Measurements from ENCODE around the gene SSTR5.

SSTR5 gene

GRCh38 chr16:1054660-1055556, 17.6 kb upstream of the SSTR5 start:
- Mint-ChIP-seq H3K36me3 (ENCODE audit: low read depth) (no peaks in the 10 kb centered on the region), H3K27me3 (peaks cover 17% of the 10 kb centered on the region), H3K4me1 (ENCODE audit: low read depth) (no peaks in the 10 kb centered on the region), H3K4me3 (no peak overlapping the region), H3K9me3 (peaks cover 9% of the 10 kb centered on the region), H3K27ac (no peak overlapping the region)
- intact Hi-C loops (cut with micrococcal nuclease): loop anchor here (2.0 kb wide), 1 partner anchor 240 kb away; no protein-coding TSS in a partner anchor

- H3K4me3 Mint-ChIP-seq: no peak overlapping the region
- peaks cover 17% of the 10 kb centered on the region for H3K27me3 Mint-ChIP-seq
- H3K27ac Mint-ChIP-seq: no peak overlapping the region
- no peaks in the 10 kb centered on the region for H3K4me1 Mint-ChIP-seq (ENCODE audit: low read depth)
- intact Hi-C loops (cut with micrococcal nuclease): loop anchor here (2.0 kb wide), 1 partner anchor 241 kb away; no protein-coding TSS in a partner anchor
- H3K9me3 Mint-ChIP-seq: peaks cover 9% of the 10 kb centered on the region
- no peaks in the 10 kb centered on the region for H3K36me3 Mint-ChIP-seq (ENCODE audit: low read depth)
Observed at GRCh38 chr16:1055557-1055924, 17.0 kb upstream of the SSTR5 start.

GRCh38 chr16:1056196-1056595, 16.4 kb upstream of the SSTR5 start:
- H3K27ac Mint-ChIP-seq: no peak overlapping the region
- no peaks in the 10 kb centered on the region for H3K4me1 Mint-ChIP-seq (ENCODE audit: low read depth)
- no peak overlapping the region for H3K4me3 Mint-ChIP-seq
- intact Hi-C loops (cut with micrococcal nuclease): no loop called here
- peaks cover 17% of the 10 kb centered on the region for H3K27me3 Mint-ChIP-seq
- H3K36me3 Mint-ChIP-seq (ENCODE audit: low read depth): no peaks in the 10 kb centered on the region
- peaks cover 9% of the 10 kb centered on the region for H3K9me3 Mint-ChIP-seq

GRCh38 chr16:1057252-1057932, 15.2 kb upstream of the SSTR5 start:
- intact Hi-C loops (cut with micrococcal nuclease): no loop called here
- Mint-ChIP-seq H3K27me3 (peaks cover 17% of the 10 kb centered on the region), H3K9me3 (peaks cover 9% of the 10 kb centered on the region), H3K27ac (no peak overlapping the region), H3K4me1 (ENCODE audit: low read depth) (no peaks in the 10 kb centered on the region), H3K4me3 (no peak overlapping the region), H3K36me3 (ENCODE audit: low read depth) (no peaks in the 10 kb centered on the region)

- intact Hi-C loops (cut with micrococcal nuclease): no loop called here
- Mint-ChIP-seq H3K9me3 (peaks cover 9% of the 10 kb centered on the region), H3K4me1 (ENCODE audit: low read depth) (no peaks in the 10 kb centered on the region), H3K36me3 (ENCODE audit: low read depth) (no peaks in the 10 kb centered on the region), H3K27ac (no peak overlapping the region), H3K27me3 (peaks cover 20% of the 10 kb centered on the region), H3K4me3 (no peak overlapping the region)
Observed at GRCh38 chr16:1058216-1058615, 14.3 kb upstream of the SSTR5 start.

GRCh38 chr16:1059310-1059709, 13.2 kb upstream of the SSTR5 start:
- intact Hi-C loops (cut with micrococcal nuclease): no loop called here
- Mint-ChIP-seq H3K9me3 (peaks cover 9% of the 10 kb centered on the region), H3K4me3 (no peak overlapping the region), H3K27me3 (peaks cover 22% of the 10 kb centered on the region), H3K27ac (no peak overlapping the region), H3K36me3 (ENCODE audit: low read depth) (no peaks in the 10 kb centered on the region), H3K4me1 (ENCODE audit: low read depth) (no peaks in the 10 kb centered on the region)

- Mint-ChIP-seq H3K4me1 (ENCODE audit: low read depth) (no peaks in the 10 kb centered on the region), H3K4me3 (no peak overlapping the region), H3K27ac (no peak overlapping the region), H3K36me3 (ENCODE audit: low read depth) (no peaks in the 10 kb centered on the region), H3K27me3 (peaks cover 27% of the 10 kb centered on the region), H3K9me3 (peaks cover 9% of the 10 kb centered on the region)
- intact Hi-C loops (cut with micrococcal nuclease): no loop called here
Observed at GRCh38 chr16:1060416-1061340, 11.9 kb upstream of the SSTR5 start.

- H3K4me1 Mint-ChIP-seq (ENCODE audit: low read depth): no peaks in the 10 kb centered on the region
- intact Hi-C loops (cut with micrococcal nuclease): no loop called here
- peaks cover 38% of the 10 kb centered on the region for H3K27me3 Mint-ChIP-seq
- H3K27ac Mint-ChIP-seq: no peak overlapping the region
- H3K9me3 Mint-ChIP-seq: peaks cover 9% of the 10 kb centered on the region
- H3K36me3 Mint-ChIP-seq (ENCODE audit: low read depth): no peaks in the 10 kb centered on the region
- no peak overlapping the region for H3K4me3 Mint-ChIP-seq
Observed at GRCh38 chr16:1061769-1062505, 10.6 kb upstream of the SSTR5 start.

- Mint-ChIP-seq H3K4me1 (ENCODE audit: low read depth) (no peaks in the 10 kb centered on the region), H3K9me3 (peaks cover 9% of the 10 kb centered on the region), H3K4me3 (no peak overlapping the region), H3K36me3 (ENCODE audit: low read depth) (no peaks in the 10 kb centered on the region), H3K27ac (no peak overlapping the region), H3K27me3 (peaks cover 45% of the 10 kb centered on the region)
- intact Hi-C loops (cut with micrococcal nuclease): no loop called here
Observed at GRCh38 chr16:1062895-1063294, 9.7 kb upstream of the SSTR5 start.

GRCh38 chr16:1063728-1064127, 8.8 kb upstream of the SSTR5 start:
- intact Hi-C loops (cut with micrococcal nuclease): no loop called here
- Mint-ChIP-seq H3K27ac (no peak overlapping the region), H3K27me3 (peaks cover 49% of the 10 kb centered on the region)

GRCh38 chr16:1065469-1066128, 6.9 kb upstream of the SSTR5 start:
- peaks cover 59% of the 10 kb centered on the region for H3K27me3 Mint-ChIP-seq
- no peaks in the 10 kb centered on the region for H3K4me1 Mint-ChIP-seq (ENCODE audit: low read depth)
- no peak overlapping the region for H3K4me3 Mint-ChIP-seq
- intact Hi-C loops (cut with micrococcal nuclease): no loop called here
- H3K9me3 Mint-ChIP-seq: no peaks in the 10 kb centered on the region
- no peaks in the 10 kb centered on the region for H3K36me3 Mint-ChIP-seq (ENCODE audit: low read depth)
- H3K27ac Mint-ChIP-seq: no peak overlapping the region

More at GRCh38 chr16:1063728-1064127, 8.8 kb upstream of the SSTR5 start:
- peaks cover 9% of the 10 kb centered on the region for H3K9me3 Mint-ChIP-seq
- no peak overlapping the region for H3K4me3 Mint-ChIP-seq
- no peaks in the 10 kb centered on the region for H3K36me3 Mint-ChIP-seq (ENCODE audit: low read depth)
- H3K4me1 Mint-ChIP-seq (ENCODE audit: low read depth): no peaks in the 10 kb centered on the region

GRCh38 chr16:1066584-1067172, 5.9 kb upstream of the SSTR5 start:
- H3K4me3 Mint-ChIP-seq: no peak overlapping the region
- H3K9me3 Mint-ChIP-seq: no peaks in the 10 kb centered on the region
- no peak overlapping the region for H3K27ac Mint-ChIP-seq
- intact Hi-C loops (cut with micrococcal nuclease): no loop called here
- no peaks in the 10 kb centered on the region for H3K36me3 Mint-ChIP-seq (ENCODE audit: low read depth)
- H3K4me1 Mint-ChIP-seq (ENCODE audit: low read depth): no peaks in the 10 kb centered on the region
- peaks cover 69% of the 10 kb centered on the region for H3K27me3 Mint-ChIP-seq

Data from dendritic cell treated with granulocyte-macrophage colony-stimulating factor and Interleukin-4, amounts not matched to agents 40 ng/mL and 50 ng/mL, for 4 days (primary cell).